MCF 10A (cell line): ENCODE data around the gene SIPA1L2. TPM values are rescaled to one million over a fixed set of nuclear protein-coding genes. Genes with fewer than 3 reads are reported as not detected.

ENCODE experiments used
- BruUV-seq: library from RNA; stranded (reverse); fragments of 400-500 nt; replicated peaks from 2 replicates; lab custom pipeline; 2021; lab: Mats Ljungman, UMichigan
- CTCF ChIA-PET: fragments of 300-600 bp; sonication (Branson Sonifier 250); formaldehyde crosslinking; extraction: SDS; loops from one replicate; lab custom pipeline; 2021; ENCODE audit warnings: antibody characterized with exemption, inconsistent platforms; lab: Yijun Ruan, JAX
- POLR2A ChIA-PET: fragments of 300-600, 350-650 bp; sonication (Branson Sonifier 250); formaldehyde crosslinking; extraction: SDS; loops from one replicate; lab custom pipeline; 2020; ENCODE audit warnings: antibody characterized with exemption, inconsistent platforms; lab: Yijun Ruan, JAX
- DNase-seq: peaks from one replicate; pipeline ENCODE4 v3.0.0-alpha.2; 2018; ENCODE audit not compliant: unreplicated experiment
- H3K27ac Mint-ChIP-seq: one replicate; pipeline ENCODE4 v1.8.0; 2022; ENCODE audit warnings: mild to moderate bottlenecking, low read depth, mixed read lengths; ENCODE audit not compliant: unreplicated experiment
- H3K27me3 Mint-ChIP-seq: one replicate; pipeline ENCODE4 v1.8.0; 2022; ENCODE audit warnings: mixed read lengths; ENCODE audit not compliant: insufficient read depth, unreplicated experiment
- H3K36me3 Mint-ChIP-seq: one replicate; pipeline ENCODE4 v1.8.0; 2022; ENCODE audit warnings: mild to moderate bottlenecking, moderate library complexity, mixed read lengths; ENCODE audit not compliant: insufficient read depth, unreplicated experiment
- H3K4me1 Mint-ChIP-seq: one replicate; pipeline ENCODE4 v1.8.0; 2022; ENCODE audit warnings: mixed read lengths; ENCODE audit not compliant: insufficient read depth, unreplicated experiment
- H3K4me3 Mint-ChIP-seq: one replicate; pipeline ENCODE4 v1.8.0; 2022; ENCODE audit warnings: mild to moderate bottlenecking, moderate library complexity, mixed read lengths; ENCODE audit not compliant: unreplicated experiment
- H3K9me3 Mint-ChIP-seq: one replicate; pipeline ENCODE4 v1.8.0; 2022; ENCODE audit warnings: mixed read lengths; ENCODE audit not compliant: unreplicated experiment
- intact Hi-C: fragments of 100-400 bp; cut with micrococcal nuclease; formaldehyde crosslinking; loops from 2 replicates; pipeline ENCODE4 v1.14.1; 2022
- total RNA-seq: library from RNA; stranded (reverse); gene quantifications from 2 replicates; pipeline ENCODE4 v1.2.3, GENCODE V29; 2022
- TF ChIP-seq, protein P1 (sequence below): fragments of 200-600 bp; IDR thresholded peaks from one replicate; pipeline ENCODE4 v1.8.0; 2022; ENCODE audit warnings: antibody characterized with exemption, mild to moderate bottlenecking; ENCODE audit not compliant: unreplicated experiment

The SIPA1L2 gene
- total RNA-seq, 1 experiment from 2014 or later: 15.2 TPM

DNA sequence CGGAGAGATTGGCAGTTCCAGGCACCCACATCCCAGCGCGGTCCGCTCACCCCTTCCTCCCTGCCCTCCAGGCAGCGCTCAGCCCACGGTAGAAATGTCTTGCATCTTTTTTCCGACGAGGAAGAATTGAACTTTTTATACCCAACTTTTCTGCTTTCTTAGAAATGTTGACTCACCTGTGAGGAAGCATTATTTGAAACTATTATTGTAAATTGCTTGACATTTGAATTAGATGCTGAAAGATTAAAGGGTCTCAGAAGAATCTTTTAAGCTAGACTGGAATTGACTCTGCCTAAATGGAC, 912 bp upstream of the SIPA1L2 start:
- Mint-ChIP-seq H3K27me3 (no peaks in the 10 kb centered on the region), H3K27ac (peak overlapping the region; percentile 73), H3K4me3 (peak overlapping the region; percentile 97), H3K4me1 (peaks cover 35% of the 10 kb centered on the region), H3K36me3 (peaks cover 6% of the 10 kb centered on the region), H3K9me3 (no peaks in the 10 kb centered on the region)
- POLR2A ChIA-PET: interaction anchor here (0.7 to 2.6 kb wide), 10 partner anchors 64 to 1476 kb away, joined by 3 to 15 read pairs (median 4); no protein-coding TSS in a partner anchor
- TF ChIP-seq, protein P1, sequence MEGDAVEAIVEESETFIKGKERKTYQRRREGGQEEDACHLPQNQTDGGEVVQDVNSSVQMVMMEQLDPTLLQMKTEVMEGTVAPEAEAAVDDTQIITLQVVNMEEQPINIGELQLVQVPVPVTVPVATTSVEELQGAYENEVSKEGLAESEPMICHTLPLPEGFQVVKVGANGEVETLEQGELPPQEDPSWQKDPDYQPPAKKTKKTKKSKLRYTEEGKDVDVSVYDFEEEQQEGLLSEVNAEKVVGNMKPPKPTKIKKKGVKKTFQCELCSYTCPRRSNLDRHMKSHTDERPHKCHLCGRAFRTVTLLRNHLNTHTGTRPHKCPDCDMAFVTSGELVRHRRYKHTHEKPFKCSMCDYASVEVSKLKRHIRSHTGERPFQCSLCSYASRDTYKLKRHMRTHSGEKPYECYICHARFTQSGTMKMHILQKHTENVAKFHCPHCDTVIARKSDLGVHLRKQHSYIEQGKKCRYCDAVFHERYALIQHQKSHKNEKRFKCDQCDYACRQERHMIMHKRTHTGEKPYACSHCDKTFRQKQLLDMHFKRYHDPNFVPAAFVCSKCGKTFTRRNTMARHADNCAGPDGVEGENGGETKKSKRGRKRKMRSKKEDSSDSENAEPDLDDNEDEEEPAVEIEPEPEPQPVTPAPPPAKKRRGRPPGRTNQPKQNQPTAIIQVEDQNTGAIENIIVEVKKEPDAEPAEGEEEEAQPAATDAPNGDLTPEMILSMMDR: no peak
- intact Hi-C loops: loop anchor here (1.0 to 5.0 kb wide), 8 partner anchors 238 to 874 kb away; no protein-coding TSS in a partner anchor
- CTCF ChIA-PET: interaction anchor here (0.5 to 3.0 kb wide), 27 partner anchors 12 to 623 kb away, joined by 3 to 17 read pairs (median 3); no protein-coding TSS in a partner anchor
- no peak for DNase-seq
- BruUV-seq: TSS peak; percentile 71

DNA sequence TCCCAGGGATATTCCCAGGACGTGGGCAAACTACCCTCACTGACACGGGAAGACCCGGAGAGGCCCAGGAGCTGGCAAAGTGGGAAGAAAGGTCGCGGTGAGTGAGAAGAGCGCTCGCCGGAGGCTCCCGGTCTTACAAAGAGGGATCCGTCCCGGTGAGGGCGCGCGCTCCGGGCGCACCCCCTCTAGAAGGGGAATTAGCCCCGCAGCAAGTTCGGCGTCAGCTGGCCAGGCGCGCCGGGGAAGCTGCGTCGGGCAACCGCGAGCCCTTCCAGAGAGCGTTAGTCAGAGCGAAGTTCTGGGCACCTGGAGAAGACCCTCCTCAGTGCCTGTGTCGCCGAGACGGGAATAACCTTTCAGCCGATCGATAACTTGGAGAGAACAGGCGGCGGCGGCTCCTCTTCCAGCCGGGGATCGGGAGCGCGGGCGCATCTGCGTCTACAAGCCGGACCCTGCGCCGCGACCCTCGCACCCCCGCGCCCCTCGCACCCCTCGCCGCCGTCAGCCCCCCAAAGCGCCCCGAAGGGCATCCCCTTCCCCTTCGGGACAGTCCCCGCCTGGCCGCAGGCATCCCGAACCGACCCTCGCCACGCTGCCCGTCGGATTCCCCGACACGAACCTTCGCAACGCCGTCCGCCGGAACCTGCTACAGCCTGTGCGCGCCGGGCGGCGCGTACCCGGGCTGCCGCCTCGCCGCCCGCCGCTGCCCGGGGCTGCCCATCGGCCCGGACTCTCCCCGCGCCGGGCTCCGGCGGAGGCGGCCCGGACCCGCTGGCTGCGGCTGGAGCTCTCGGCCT, 485 bp downstream of the SIPA1L2 start:
- CTCF ChIA-PET: interaction anchor here (0.6 to 3.0 kb wide), 38 partner anchors 10 to 904 kb away, joined by 3 to 17 read pairs (median 3); no protein-coding TSS in a partner anchor
- POLR2A ChIA-PET: interaction anchor here (0.6 to 2.6 kb wide), 53 partner anchors 9 to 904 kb away, joined by 3 to 15 read pairs (median 4); no protein-coding TSS in a partner anchor
- H3K9me3 Mint-ChIP-seq: no peaks in the 10 kb centered on the region
- BruUV-seq: TSS peak; percentile 42
- no peaks in the 10 kb centered on the region for H3K27me3 Mint-ChIP-seq
- H3K27ac Mint-ChIP-seq: peak overlapping the region; percentile 76
- TF ChIP-seq, protein P1: no peak
- peak overlapping the region; percentile 97 for H3K4me3 Mint-ChIP-seq
- DNase-seq: peak; percentile 50
- H3K4me1 Mint-ChIP-seq: peaks cover 41% of the 10 kb centered on the region
- intact Hi-C loops: loop anchor here (1.0 to 10.0 kb wide), 17 partner anchors 142 to 904 kb away; no protein-coding TSS in a partner anchor
- peaks cover 6% of the 10 kb centered on the region for H3K36me3 Mint-ChIP-seq

DNA sequence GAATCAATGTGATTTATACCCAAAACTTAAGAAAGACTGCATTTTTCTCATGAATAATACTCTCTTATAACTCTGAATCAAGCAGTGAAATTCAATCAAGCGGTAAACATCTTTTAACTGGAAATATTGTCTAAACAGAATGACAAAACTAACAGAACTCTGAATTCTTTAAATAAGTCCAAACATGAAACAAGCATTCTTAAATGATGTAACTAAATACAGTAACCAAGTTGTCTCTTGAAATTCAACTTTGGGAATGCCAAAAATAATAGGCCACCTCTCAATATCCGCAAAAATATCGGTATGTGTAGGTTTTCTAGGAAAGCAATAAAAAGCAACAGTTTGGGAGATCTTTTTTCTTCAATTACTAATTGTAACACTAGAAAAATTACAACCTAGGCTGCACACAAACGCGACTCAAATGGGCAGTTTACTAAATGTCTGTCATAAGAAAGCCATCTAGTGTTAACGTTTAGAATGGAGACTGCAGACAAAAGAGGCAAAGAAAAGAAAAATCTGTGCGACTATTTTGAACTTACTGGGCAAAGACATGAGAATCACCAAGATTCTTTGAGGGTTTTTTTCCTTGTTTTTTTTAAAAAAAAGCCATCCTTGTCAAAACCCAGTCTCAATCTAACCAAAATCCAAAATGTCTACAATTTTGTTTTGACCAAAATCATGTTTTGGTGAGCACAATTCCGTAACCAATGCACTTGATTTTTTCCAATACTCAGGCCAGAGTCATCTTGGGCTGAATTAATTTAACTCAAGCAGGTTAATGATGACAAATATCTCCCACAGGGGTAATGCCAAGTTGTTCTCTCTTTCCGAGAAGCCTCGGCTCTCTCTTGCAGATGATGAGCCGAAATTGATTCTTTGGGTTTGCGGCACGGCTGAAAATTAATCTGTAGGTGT, 1.3 kb downstream of the SIPA1L2 start:
- ChIA-PET CTCF (interaction anchor here (0.5 to 6.4 kb wide), 96 partner anchors 9 to 1007 kb away, joined by 3 to 154 read pairs (median 5); no protein-coding TSS in a partner anchor), POLR2A (interaction anchor here (0.7 to 3.9 kb wide), 36 partner anchors 12 to 872 kb away, joined by 3 to 36 read pairs (median 4); no protein-coding TSS in a partner anchor)
- TF ChIP-seq, protein P1: peak; percentile 42
- no TSS peak for BruUV-seq
- H3K4me3 Mint-ChIP-seq: peak overlapping the region; percentile 97
- H3K27me3 Mint-ChIP-seq: no peaks in the 10 kb centered on the region
- peaks cover 41% of the 10 kb centered on the region for H3K4me1 Mint-ChIP-seq
- peak; percentile 73 for DNase-seq
- intact Hi-C loops: loop anchor here (1.0 to 10.0 kb wide), 11 partner anchors 141 to 903 kb away; no protein-coding TSS in a partner anchor
- peak overlapping the region; percentile 76 for H3K27ac Mint-ChIP-seq
- H3K9me3 Mint-ChIP-seq: no peaks in the 10 kb centered on the region
- peaks cover 6% of the 10 kb centered on the region for H3K36me3 Mint-ChIP-seq
